GM21381 (cell line): ENCODE measurements around the gene FNDC3A.

Experiments used
- ATAC-seq: cut with Tn5 transposase; IDR thresholded peaks from one replicate; pipeline ENCODE4 v1.9.1; 2021; ENCODE audit warnings: mild to moderate bottlenecking, moderate library complexity; ENCODE audit not compliant: unreplicated experiment

FNDC3A gene

GRCh38 chr13:49246850-49247642, 271.3 kb downstream of the FNDC3A start:
- peak; percentile 27 for ATAC-seq

- peak; percentile 94 for ATAC-seq
Observed at GRCh38 chr13:49247643-49248621, 272.2 kb downstream of the FNDC3A start, which contains the start of gene CDADC1. TSS of gene CDADC1 (plus strand) at chr13:49247925. CDS start at chr13:49248038, 113 bp downstream.

- ATAC-seq = peak; percentile 8
Observed at GRCh38 chr13:49248622-49249002, 272.9 kb downstream of the FNDC3A start.

- ATAC-seq = no peak
Observed at GRCh38 chr13:49251326-49251725, 275.6 kb downstream of the FNDC3A start.

- ATAC-seq = no peak
Observed at GRCh38 chr13:49253310-49253709, 277.6 kb downstream of the FNDC3A start.

GRCh38 chr13:49254007-49254406, 278.3 kb downstream of the FNDC3A start:
- no peak for ATAC-seq

GRCh38 chr13:49256841-49257240, 281.1 kb downstream of the FNDC3A start:
- ATAC-seq = no peak

- ATAC-seq = no peak
Observed at GRCh38 chr13:49258089-49258796, 282.5 kb downstream of the FNDC3A start.
